Endothelial cell of umbilical vein (primary cell): ENCODE results near the gene PTPRT. TPM values are rescaled to one million over a fixed set of nuclear protein-coding genes. Genes with fewer than 3 reads are reported as not detected.

Experiments used
- BruUV-seq: library from RNA; stranded (reverse); fragments of 400-500 nt; replicated peaks from 2 replicates; lab custom pipeline; 2021; lab: Mats Ljungman, UMichigan
- CTCF ChIA-PET: fragments of 300-600, 350-600 bp; sonication (Branson Sonifier 250); formaldehyde crosslinking; loops from one replicate; lab custom pipeline; 2021; ENCODE audit warnings: antibody characterized with exemption, inconsistent platforms; lab: Charles Lee
- POLR2A ChIA-PET: fragments of 300-600, 350-600 bp; sonication (Branson Sonifier 250); formaldehyde crosslinking; loops from one replicate; lab custom pipeline; 2021; ENCODE audit warnings: antibody characterized with exemption, inconsistent platforms; lab: Charles Lee
- DNase-seq: peaks from one replicate; pipeline ENCODE4 v3.0.0-alpha.2; 2011; ENCODE audit warnings: low read depth, low spot score
- FAIRE-seq: peaks from 2 replicates; lab custom pipeline; 2011; peaks lifted over from hg19 to GRCh38; lab: Jason Lieb, UNC
- H2AFZ ChIP-seq: 2 replicates; pipeline ENCODE4 v1.6.0; 2012; ENCODE audit warnings: low read depth, low read length, control low read depth, inconsistent platforms
- H3K27ac ChIP-seq: 2 replicates; pipeline ENCODE4 v1.5.1; 2011; ENCODE audit warnings: low read depth, mild to moderate bottlenecking, control low read depth, low read length, moderate library complexity; ENCODE audit not compliant: insufficient read depth
- H3K27me3 ChIP-seq, 2 experiments: 2 replicates each; pipeline versions ENCODE4 v1.6.0 to v1.6.1; 2011; ENCODE audit warnings: low read length in 2 of 2, mixed read lengths in 1 of 2; ENCODE audit not compliant: control insufficient read depth in 2 of 2, insufficient read depth in 2 of 2
- H3K36me3 ChIP-seq, 2 experiments: 2 replicates in 1 of 2; 3 replicates in 1 of 2; pipeline ENCODE4 v1.5.1; 2011; ENCODE audit warnings: low read length in 2 of 2, mild to moderate bottlenecking in 1 of 2, moderate library complexity in 1 of 2; ENCODE audit not compliant: control insufficient read depth in 2 of 2, insufficient read depth in 2 of 2; ENCODE audit errors: extremely low read depth in 1 of 2
- H3K4me1 ChIP-seq: 3 replicates; pipeline ENCODE4 v1.5.1; 2011; ENCODE audit warnings: mild to moderate bottlenecking, low read length; ENCODE audit not compliant: control insufficient read depth, insufficient read depth; ENCODE audit errors: extremely low read depth
- H3K4me2 ChIP-seq: 2 replicates; pipeline ENCODE4 v1.6.1; 2011; ENCODE audit warnings: low read length, control low read depth, mixed read lengths; ENCODE audit not compliant: insufficient read depth
- H3K4me3 ChIP-seq, 3 experiments: fragments of 200-600 bp in 1 of 3; sonication (generic), shearing (Covaris generic) in 1 of 3; replicated peaks in 1 of 3; 2 replicates each; pipeline ENCODE4 v1.5.1; 2011 to 2016; ENCODE audit warnings: control low read depth in 3 of 3, low read length in 3 of 3, mild to moderate bottlenecking in 2 of 3, inconsistent platforms in 1 of 3, low read depth in 1 of 3, moderate library complexity in 1 of 3; ENCODE audit not compliant: insufficient read depth in 1 of 3
- H3K79me2 ChIP-seq: 2 replicates; pipeline ENCODE4 v1.6.0; 2012; ENCODE audit warnings: low read length, inconsistent platforms; ENCODE audit not compliant: control insufficient read depth, insufficient read depth
- H3K9ac ChIP-seq: replicated peaks from 2 replicates; pipeline ENCODE3; 2011; ENCODE audit warnings: low read length, control low read depth; ENCODE audit not compliant: insufficient read depth; ENCODE audit errors: extremely low read depth
- H3K9me1 ChIP-seq: replicated peaks from 3 replicates; pipeline ENCODE4 v1.6.0; 2011; ENCODE audit warnings: mild to moderate bottlenecking, low read length; ENCODE audit not compliant: control insufficient read depth, insufficient read depth; ENCODE audit errors: extremely low read depth
- H3K9me3 ChIP-seq: replicated peaks from 2 replicates; pipeline ENCODE4 v1.5.1; 2012; ENCODE audit warnings: low read length, inconsistent platforms; ENCODE audit not compliant: control insufficient read depth, insufficient read depth
- H4K20me1 ChIP-seq: replicated peaks from 2 replicates; pipeline ENCODE3; 2011; ENCODE audit warnings: mild to moderate bottlenecking, low read length; ENCODE audit not compliant: control insufficient read depth, insufficient read depth; ENCODE audit errors: extremely low read depth
- CTCF ChIP-seq, 2 donors: IDR thresholded peaks; 1 replicate in 1 of 2; 2 replicates in 1 of 2; pipeline ENCODE4 v1.5.1; 2011; ENCODE audit warnings: low read length in 2 of 2, mild to moderate bottlenecking in 2 of 2, moderate library complexity in 2 of 2, control low read depth in 1 of 2, inconsistent platforms in 1 of 2, low read depth in 1 of 2; ENCODE audit not compliant: insufficient read depth in 1 of 2; ENCODE audit errors: extremely low read depth in 1 of 2
- EZH2 ChIP-seq: IDR thresholded peaks from 2 replicates; pipeline ENCODE4 v1.6.1; 2012; ENCODE audit warnings: borderline replicate concordance, low read depth, mild to moderate bottlenecking, moderate library complexity, low read length, inconsistent platforms; ENCODE audit not compliant: severe bottlenecking
- FOS ChIP-seq: IDR thresholded peaks from 2 replicates; pipeline ENCODE4 v1.6.1; 2011; ENCODE audit warnings: mild to moderate bottlenecking, low read length, moderate library complexity, borderline replicate concordance; ENCODE audit not compliant: insufficient read depth
- GATA2 ChIP-seq: IDR thresholded peaks from 2 replicates; pipeline ENCODE4 v1.7.0; 2011; ENCODE audit warnings: low read depth, mild to moderate bottlenecking, moderate library complexity, mixed read lengths, low read length; ENCODE audit not compliant: insufficient read length, insufficient read depth
- JUN ChIP-seq: IDR thresholded peaks from 2 replicates; pipeline ENCODE4 v1.6.1; 2011; ENCODE audit warnings: borderline replicate concordance, low read depth; ENCODE audit not compliant: insufficient read length, insufficient read depth
- MAX ChIP-seq: IDR thresholded peaks from 2 replicates; pipeline ENCODE4 v1.6.1; 2011; ENCODE audit not compliant: insufficient read depth, insufficient read length
- MYC ChIP-seq: IDR thresholded peaks from one replicate; pipeline ENCODE4 v1.6.1; 2011; ENCODE audit warnings: mild to moderate bottlenecking, low read depth, low read length
- POLR2A ChIP-seq: IDR thresholded peaks from 2 replicates; pipeline ENCODE4 v1.6.1; 2012; ENCODE audit warnings: low read depth, mild to moderate bottlenecking, control low read depth, low read length
- POLR2AphosphoS5 ChIP-seq: IDR thresholded peaks from 2 replicates; pipeline ENCODE4 v1.6.1; 2012; ENCODE audit warnings: low read depth, mild to moderate bottlenecking, control low read depth, low read length, moderate library complexity; ENCODE audit not compliant: insufficient read depth
- dilution Hi-C: fragments of 300-500 bp; cut with MboI; formaldehyde crosslinking; loops from one replicate; pipeline ENCODE4 v1.15.0; 2019; ENCODE audit warnings: low sequenced_read_pairs; ENCODE audit not compliant: extremely low pct_ligation_motif_present
- intact Hi-C: fragments of 100-400 bp; cut with micrococcal nuclease; formaldehyde crosslinking; loops from one replicate; pipeline ENCODE4 v1.10.0; 2022
- polyA plus RNA-seq, 4 experiments: library from polyadenylated mRNA; depleted of rRNA in 3 of 4; stranded (reverse) in 3 of 4; unstranded in 1 of 4; fragments of >200 nt; gene quantifications; 2 replicates each; pipeline versions ENCODE4 v1.2.1 to v1.2.3, GENCODE V29; 2011 to 2012; ENCODE audit warnings: missing spikeins in 1 of 4
- total RNA-seq: library from RNA; stranded (reverse); gene quantifications from 2 replicates; pipeline ENCODE4 v1.2.3, GENCODE V29; 2021

Gene PTPRT
- total and polyA plus RNA-seq, 2 donors (not counting 3 experiments of a cell fraction or from before 2014, with no cell fraction given) = not detected

GRCh38 chr20:42098418-42098817 lies 1091.3 kb downstream of the PTPRT start:
- FAIRE-seq = no peak
- TF ChIP-seq EZH2 (no peak), POLR2AphosphoS5 (no peak), MAX (no peak), POLR2A (no peak), GATA2 (no peak), MYC (no peak), CTCF (IDR thresholded peaks at IDR 0.05; ENCODE audit: extremely low read depth in 1 of 2, insufficient read depth in 1 of 2, low read depth in 1 of 2, low read length in 2 of 2) (no peak), FOS (no peak), JUN (no peak)
- CTCF ChIA-PET = no interaction called here

More at GRCh38 chr20:42098418-42098817, 1091.3 kb downstream of the PTPRT start:
- no peak overlapping the region for H2AFZ ChIP-seq
- no peak overlapping the region for H3K9ac ChIP-seq
- POLR2A ChIA-PET = no interaction called here
- H3K9me3 ChIP-seq = peaks cover 6% of the 10 kb centered on the region
- dilution Hi-C loops = no loop called here
- DNase-seq = no peak
- H4K20me1 ChIP-seq = no peaks in the 10 kb centered on the region
- H3K27ac ChIP-seq = no peak overlapping the region
- BruUV-seq = no TSS peak
- no peaks in the 10 kb centered on the region for H3K27me3 ChIP-seq
- no peaks in the 10 kb centered on the region for H3K79me2 ChIP-seq
- H3K4me2 ChIP-seq = no peak overlapping the region
- H3K36me3 ChIP-seq = no peaks in the 10 kb centered on the region
- no peaks in the 10 kb centered on the region for H3K4me1 ChIP-seq
- intact Hi-C loops = no loop called here
- no peak overlapping the region for H3K4me3 ChIP-seq
- no peaks in the 10 kb centered on the region for H3K9me1 ChIP-seq
